Epidermal melanocyte (primary cell): ENCODE measurements around the gene RPEL1.
A peak's percentile ranks its signal among the peaks of the same experiment; 100 is the strongest.
"Not testable (repeated sequence)": the region's sequence is repeated elsewhere in the genome, so short reads cannot be mapped to it uniquely, and the experiment has no call there.

Experiments
- DNase-seq: peaks from one replicate; pipeline ENCODE4 v3.0.0; 2011; ENCODE audit warnings: low spot score; ENCODE audit not compliant: insufficient read length

The RPEL1 gene

GRCh38 chr10:103232772-103233488, 12.8 kb upstream of the RPEL1 start:
- DNase-seq = no peak

DNA sequence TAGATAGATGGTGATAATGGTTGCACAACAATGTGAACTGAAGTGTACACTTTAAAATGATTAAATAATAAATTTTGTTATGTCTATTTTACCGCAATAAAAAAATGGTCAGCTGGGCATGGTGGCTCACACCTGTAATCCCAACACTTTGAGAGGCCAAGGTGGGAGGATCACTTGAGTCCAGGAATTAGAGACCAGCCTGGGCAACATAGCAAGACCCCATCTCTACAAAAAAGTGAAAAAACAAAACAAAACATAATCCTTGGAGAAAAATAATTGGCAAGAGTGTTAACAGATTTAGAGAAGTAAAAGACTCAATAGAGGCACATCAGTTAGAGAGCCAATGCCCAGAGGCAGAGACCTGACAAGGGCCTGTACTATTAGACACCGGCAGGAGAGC, 9.9 kb upstream of the RPEL1 start:
- DNase-seq = no peak

DNA sequence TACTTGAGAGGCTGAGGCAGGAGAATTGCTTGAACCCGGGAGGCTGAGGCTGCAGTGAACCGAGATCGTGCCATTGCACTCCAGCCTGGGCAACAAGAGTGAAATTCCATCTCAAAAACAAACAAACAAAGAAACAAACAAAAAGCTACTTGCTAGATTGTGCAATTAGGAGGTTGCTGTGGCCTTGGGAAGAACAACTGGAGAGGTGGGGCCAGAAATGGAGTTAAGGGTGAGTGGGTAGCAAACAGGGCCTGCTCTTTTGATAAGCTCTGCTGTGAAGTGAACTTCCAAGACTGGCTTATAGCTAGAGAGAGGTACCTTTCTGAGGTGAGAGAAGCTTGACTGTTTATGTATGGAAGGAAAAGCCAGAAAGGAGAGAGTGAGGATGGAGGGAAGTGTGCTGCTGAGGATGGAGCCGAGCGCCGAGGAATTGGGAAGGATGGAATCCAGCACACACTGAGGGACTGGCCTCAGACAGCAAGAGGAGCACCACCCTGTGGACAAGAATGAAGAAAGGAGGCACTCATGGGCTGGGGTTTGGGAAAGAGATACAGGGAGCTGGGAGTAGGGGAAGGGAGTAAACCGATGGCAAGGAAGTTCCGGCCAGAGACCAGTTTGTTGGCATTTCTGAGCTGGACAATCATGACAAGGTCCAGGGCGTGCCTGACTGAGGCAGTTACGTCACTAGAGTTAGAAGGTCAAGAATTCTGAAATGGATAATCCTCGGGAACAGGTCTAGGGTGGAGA, 7.0 kb upstream of the RPEL1 start:
- DNase-seq = no peak

GRCh38 chr10:103241262-103242011, 4.2 kb upstream of the RPEL1 start:
- DNase-seq = no peak

- peak; percentile 98 for DNase-seq
Observed at GRCh38 chr10:103244666-103245271, 918 bp upstream of the RPEL1 start.

GRCh38 chr10:103246324-103246723, 637 bp downstream of the RPEL1 start:
- DNase-seq = no peak

DNA sequence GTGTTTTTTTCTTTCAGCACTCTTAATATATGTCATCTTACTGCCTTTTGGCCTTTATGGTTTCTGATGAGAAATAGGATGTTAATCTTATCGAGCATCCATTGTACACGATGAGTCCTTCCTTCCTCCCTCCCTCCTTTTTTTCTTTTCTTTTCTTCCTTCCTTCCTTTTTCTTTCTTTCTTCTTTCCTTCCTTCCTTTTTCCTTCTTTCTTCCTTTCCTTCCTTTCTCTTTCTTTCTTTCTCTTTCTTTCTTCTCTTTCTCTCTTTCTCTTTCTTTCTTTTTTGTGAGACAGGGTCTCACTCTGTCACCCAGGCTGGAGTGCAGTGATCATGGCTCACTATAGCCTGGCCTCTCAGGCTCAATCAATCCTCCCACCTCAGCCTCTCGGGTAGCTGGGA, 8.4 kb downstream of the RPEL1 start:
- DNase-seq = no peak

DNA sequence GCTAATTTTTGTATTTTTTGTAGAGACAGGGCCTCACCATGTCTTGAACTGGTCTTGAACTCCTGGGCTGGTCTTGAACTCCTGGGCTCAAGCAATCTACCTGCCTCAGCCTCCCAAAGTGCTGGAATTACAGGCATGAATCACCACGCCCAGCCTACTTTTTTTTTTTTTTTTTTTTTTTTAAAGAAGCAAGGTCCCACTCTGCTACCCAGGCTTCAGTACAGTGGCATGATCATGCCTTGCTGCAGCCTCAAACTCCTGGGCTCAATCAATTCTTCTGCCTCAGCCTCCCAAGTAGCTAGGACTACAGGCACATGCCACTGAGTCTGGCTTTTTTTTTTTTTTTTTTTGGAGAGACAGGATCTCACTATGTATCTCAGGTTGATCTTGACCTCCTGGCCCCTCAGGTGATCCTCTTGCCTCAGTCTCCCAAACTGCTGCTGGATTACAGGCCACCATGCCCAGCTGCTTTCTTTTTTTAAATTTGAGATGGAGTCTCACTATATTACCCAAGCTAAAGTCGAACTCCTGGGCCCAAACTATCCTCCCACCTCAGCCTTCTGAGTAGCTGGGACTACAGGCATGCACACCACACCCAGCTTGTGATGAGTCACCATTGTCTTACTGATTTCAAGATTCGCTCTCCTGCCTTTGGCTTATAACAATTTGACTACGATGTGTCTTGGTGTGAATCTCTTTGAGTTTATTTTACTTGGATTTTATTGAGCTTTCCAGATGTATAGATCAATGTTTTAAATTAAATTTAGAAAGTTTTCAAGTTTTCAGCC, 9.0 kb downstream of the RPEL1 start:
- no peak for DNase-seq

DNA sequence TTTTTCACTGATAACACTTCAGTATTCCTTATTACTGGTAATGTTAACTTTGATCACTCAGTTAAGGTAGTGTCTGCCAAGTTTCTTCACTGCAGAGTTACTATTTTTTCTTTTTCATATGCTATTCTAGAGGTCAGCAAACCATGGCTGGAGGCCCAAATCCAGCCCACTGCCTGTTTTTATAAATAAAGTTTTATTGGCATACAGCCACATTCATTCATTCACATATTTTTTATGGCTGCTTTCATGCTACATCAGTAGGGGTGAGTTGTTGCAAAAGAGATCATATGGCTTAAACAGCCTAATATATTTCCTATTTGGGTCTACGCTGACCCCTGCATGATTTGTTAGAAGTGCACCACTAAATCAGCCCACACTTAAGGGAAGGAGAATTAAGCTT, 10.9 kb downstream of the RPEL1 start:
- no peak for DNase-seq

DNA sequence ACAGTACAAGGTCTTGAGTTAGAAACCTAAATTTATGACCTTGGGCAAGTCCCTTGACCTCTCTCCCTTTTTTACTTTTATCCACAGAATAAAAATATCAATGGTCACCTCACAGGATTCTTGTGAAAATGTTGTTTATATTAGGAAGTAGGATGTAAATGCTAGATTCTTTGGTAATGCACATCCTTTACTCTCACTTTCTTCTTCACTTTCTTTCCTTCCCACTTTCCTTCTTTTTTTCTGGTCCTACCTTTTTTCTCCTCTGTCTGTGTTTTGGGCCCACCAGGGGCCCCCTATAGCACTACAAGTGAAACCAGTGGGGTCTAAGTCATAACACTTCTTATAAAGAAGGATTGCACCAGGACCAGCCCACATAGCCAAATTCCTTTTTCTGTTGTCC, 12.1 kb downstream of the RPEL1 start:
- DNase-seq = no peak

DNA sequence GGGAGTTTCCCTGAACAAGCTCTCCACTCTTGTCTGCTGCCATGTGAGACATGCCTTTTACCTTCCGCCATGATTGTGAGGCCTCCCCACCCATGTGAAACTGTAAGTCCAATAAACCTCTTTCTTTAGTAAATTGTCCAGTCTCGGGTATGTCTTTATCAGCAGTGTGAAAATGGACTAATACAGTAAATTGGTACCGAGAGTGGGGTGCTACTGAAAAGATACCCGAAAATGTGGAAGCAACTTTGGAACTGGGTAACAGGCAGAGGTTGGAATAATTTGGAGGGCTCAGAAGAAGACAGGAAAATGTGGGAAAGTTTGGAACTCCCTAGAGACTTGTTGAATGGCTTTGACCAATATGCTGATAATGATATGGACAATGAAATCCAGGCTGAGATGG, 13.2 kb downstream of the RPEL1 start:
- not testable (repeated sequence) for DNase-seq

- no peak for DNase-seq
Observed at GRCh38 chr10:103259989-103260388, 14.3 kb downstream of the RPEL1 start.

- DNase-seq = no peak
Observed at GRCh38 chr10:103262229-103262628, 16.5 kb downstream of the RPEL1 start.

GRCh38 chr10:103265717-103266329, 20.1 kb downstream of the RPEL1 start:
- no peak for DNase-seq

GRCh38 chr10:103273041-103273441, 27.4 kb downstream of the RPEL1 start:
- DNase-seq = peak; percentile 90

- DNase-seq = no peak
Observed at GRCh38 chr10:103276251-103276895, 30.7 kb downstream of the RPEL1 start.

DNA sequence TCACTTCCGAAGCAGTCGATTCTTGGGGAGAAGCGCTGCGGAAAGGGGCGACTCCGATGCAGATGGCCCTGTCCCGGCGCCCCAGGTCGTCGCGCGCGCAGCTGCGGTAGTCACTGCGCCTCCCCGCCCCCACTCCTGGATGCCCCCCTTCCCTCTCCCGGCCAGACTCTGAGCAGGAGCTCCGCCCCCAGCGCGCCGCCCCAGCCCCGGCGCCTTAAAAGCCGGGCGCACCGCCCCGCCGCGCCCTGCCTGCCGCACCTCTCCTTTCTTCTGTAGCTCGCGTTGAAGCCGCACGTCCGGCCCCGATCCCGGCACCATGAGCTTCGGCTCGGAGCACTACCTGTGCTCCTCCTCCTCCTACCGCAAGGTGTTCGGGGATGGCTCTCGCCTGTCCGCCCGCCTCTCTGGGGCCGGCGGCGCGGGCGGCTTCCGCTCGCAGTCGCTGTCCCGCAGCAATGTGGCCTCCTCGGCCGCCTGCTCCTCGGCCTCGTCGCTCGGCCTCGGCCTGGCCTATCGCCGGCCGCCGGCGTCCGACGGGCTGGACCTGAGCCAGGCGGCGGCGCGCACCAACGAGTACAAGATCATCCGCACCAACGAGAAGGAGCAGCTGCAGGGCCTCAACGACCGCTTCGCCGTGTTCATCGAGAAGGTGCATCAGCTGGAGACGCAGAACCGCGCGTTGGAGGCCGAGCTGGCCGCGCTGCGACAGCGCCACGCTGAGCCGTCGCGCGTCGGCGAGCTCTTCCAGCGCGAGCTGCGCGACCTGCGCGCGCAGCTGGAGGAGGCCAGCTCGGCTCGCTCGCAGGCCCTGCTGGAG, 31.4 kb downstream of the RPEL1 start, which contains the start of gene INA:
TSS of gene INA (plus strand) at position 243 of the 817 bp plus-strand sequence. CDS start at position 317, 74 bp downstream.
- DNase-seq = no peak

- no peak for DNase-seq
Observed at GRCh38 chr10:103277713-103278536, 32.2 kb downstream of the RPEL1 start.
